Thoracic aorta (tissue), 2 donors: ENCODE results near the gene SFMBT2. TPM values are rescaled to one million over a fixed set of nuclear protein-coding genes. Genes with fewer than 3 reads are reported as not detected.

Experiments used
- ATAC-seq: fragments of 150-250 bp; one replicate; pipeline ENCODE4 v1.8.0; 2017; ENCODE audit warnings: low read depth; ENCODE audit not compliant: insufficient number of reproducible peaks, low FRiP score
- DNase-seq: peaks from one replicate; pipeline ENCODE4 v3.0.0-alpha.2; 2020; ENCODE audit warnings: low spot score
- H3K27ac ChIP-seq, 2 donors: fragments of 200-600 bp; sonication (generic); 1 replicate in 1 of 2; 2 replicates in 1 of 2; pipeline ENCODE4 v1.5.1; 2016; ENCODE audit warnings: mild to moderate bottlenecking in 2 of 2, moderate library complexity in 2 of 2
- H3K27me3 ChIP-seq: fragments of 200-600 bp; sonication (generic); replicated peaks from 2 replicates; pipeline ENCODE4 v1.6.0; 2016; ENCODE audit warnings: mild to moderate bottlenecking; ENCODE audit not compliant: insufficient read depth
- H3K36me3 ChIP-seq: fragments of 200-600 bp; sonication (generic); one replicate; pipeline ENCODE4 v1.5.1; 2016
- H3K4me1 ChIP-seq, 2 donors: fragments of 200-600 bp; sonication (generic); 1 replicate in 1 of 2; 2 replicates in 1 of 2; pipeline versions ENCODE4 v1.5.1 to v1.6.0; 2016; ENCODE audit warnings: low read depth in 2 of 2, mild to moderate bottlenecking in 1 of 2; ENCODE audit not compliant: control insufficient read depth in 1 of 2
- H3K4me3 ChIP-seq: fragments of 200-600 bp; sonication (generic); 2 replicates; pipeline ENCODE4 v1.5.1; 2016; ENCODE audit warnings: mild to moderate bottlenecking
- H3K9me3 ChIP-seq: fragments of 200-600 bp; sonication (generic); 2 replicates; pipeline ENCODE4 v1.5.1; 2016
- CTCF ChIP-seq: fragments of 200-600 bp; sonication (generic); IDR thresholded peaks from one replicate; pipeline ENCODE4 v1.5.1; 2019; ENCODE audit warnings: antibody characterized with exemption
- total RNA-seq, 2 donors: library from RNA; depleted of rRNA; stranded (reverse); fragments of >200 nt; gene quantifications; one replicate each; pipeline versions ENCODE4 v1.1.0 to v1.2.3, GENCODE V29; 2016

The SFMBT2 gene
- total RNA-seq, 2 donors from 2014 or later, result 8.5 to 9.0 TPM

GRCh38 chr10:7251696-7252465 lies 159.0 kb downstream of the SFMBT2 start:
- DNase-seq, result no peak
- no peaks in the 10 kb centered on the region for H3K27me3 ChIP-seq
- ATAC-seq, result no peak
- no peak for TF ChIP-seq CTCF
- H3K4me1 ChIP-seq, result no peaks in the 10 kb centered on the region
- H3K27ac ChIP-seq, result no peak overlapping the region
- H3K4me3 ChIP-seq, result no peak overlapping the region
- no peaks in the 10 kb centered on the region for H3K9me3 ChIP-seq
- no peaks in the 10 kb centered on the region for H3K36me3 ChIP-seq

GRCh38 chr10:7250236-7250635 lies 160.6 kb downstream of the SFMBT2 start:
- Histone ChIP-seq H3K4me1 (no peaks in the 10 kb centered on the region), H3K4me3 (no peak overlapping the region), H3K36me3 (no peaks in the 10 kb centered on the region), H3K9me3 (no peaks in the 10 kb centered on the region), H3K27me3 (no peaks in the 10 kb centered on the region), H3K27ac (no peak overlapping the region)
- no peak for TF ChIP-seq CTCF
- DNase-seq (no peak), ATAC-seq (no peak)

- Histone ChIP-seq H3K4me1 (no peaks in the 10 kb centered on the region), H3K9me3 (no peaks in the 10 kb centered on the region), H3K27ac (no peak overlapping the region), H3K4me3 (no peak overlapping the region), H3K36me3 (no peaks in the 10 kb centered on the region), H3K27me3 (no peaks in the 10 kb centered on the region)
- ATAC-seq, result no peak
- no peak for TF ChIP-seq CTCF
- no peak for DNase-seq
Observed at GRCh38 chr10:7248585-7249164, 162.2 kb downstream of the SFMBT2 start.

GRCh38 chr10:7248148-7248547 lies 162.7 kb downstream of the SFMBT2 start:
- no peak overlapping the region for H3K27ac ChIP-seq
- H3K4me3 ChIP-seq, result no peak overlapping the region
- H3K27me3 ChIP-seq, result no peaks in the 10 kb centered on the region
- DNase-seq (no peak), ATAC-seq (no peak)
- H3K9me3 ChIP-seq, result no peaks in the 10 kb centered on the region
- no peaks in the 10 kb centered on the region for H3K4me1 ChIP-seq
- no peaks in the 10 kb centered on the region for H3K36me3 ChIP-seq
- no peak for TF ChIP-seq CTCF

- DNase-seq, result no peak
- ATAC-seq, result no peak
- Histone ChIP-seq H3K27ac (no peak overlapping the region), H3K4me3 (no peak overlapping the region), H3K9me3 (no peaks in the 10 kb centered on the region), H3K27me3 (no peaks in the 10 kb centered on the region), H3K4me1 (no peaks in the 10 kb centered on the region), H3K36me3 (no peaks in the 10 kb centered on the region)
- no peak for TF ChIP-seq CTCF
Observed at GRCh38 chr10:7245505-7245904, 165.3 kb downstream of the SFMBT2 start.
